GM21619 (cell line): ENCODE measurements around the gene SCN3A.

Source experiments
- ATAC-seq: cut with Tn5 transposase; IDR thresholded peaks from one replicate; pipeline ENCODE4 v1.9.1; 2021; ENCODE audit not compliant: unreplicated experiment

The SCN3A gene

DNA sequence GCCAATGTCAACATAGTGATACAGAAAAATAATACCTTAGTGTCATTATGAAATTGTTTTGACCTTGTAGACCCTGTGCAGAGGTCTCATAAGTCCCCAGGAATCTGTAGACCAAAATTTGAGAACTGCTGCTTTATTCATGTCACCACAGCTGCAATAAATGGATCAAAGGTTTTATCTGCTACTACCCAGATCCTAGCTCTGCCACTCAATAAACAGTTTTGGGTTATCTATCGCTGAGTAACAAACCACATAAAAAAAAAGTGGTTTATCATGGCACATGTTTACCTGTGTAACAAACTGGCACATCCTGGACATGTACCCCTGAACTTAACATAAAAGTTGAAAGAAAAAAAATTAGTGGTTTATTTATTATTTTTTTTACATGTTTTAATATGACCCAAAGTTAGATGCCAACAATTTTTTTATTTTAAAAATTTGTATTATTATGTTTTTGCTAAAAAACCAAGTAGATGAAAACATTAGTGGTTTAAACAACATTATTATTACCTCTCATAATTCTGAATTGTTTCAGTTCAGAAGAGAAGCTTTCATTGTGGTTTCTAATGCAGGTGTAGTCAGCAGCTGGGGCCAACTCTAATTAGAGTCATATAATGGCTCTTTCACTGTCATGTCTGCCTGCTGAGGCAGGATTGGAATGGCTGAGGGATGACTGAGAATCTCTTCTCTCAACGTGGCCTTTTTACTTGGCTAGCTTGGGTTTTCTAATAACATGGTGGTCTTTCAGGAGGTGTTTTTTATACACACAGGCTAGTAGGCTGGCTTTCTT lies 145.2 kb downstream of the SCN3A start:
- no peak for ATAC-seq

DNA sequence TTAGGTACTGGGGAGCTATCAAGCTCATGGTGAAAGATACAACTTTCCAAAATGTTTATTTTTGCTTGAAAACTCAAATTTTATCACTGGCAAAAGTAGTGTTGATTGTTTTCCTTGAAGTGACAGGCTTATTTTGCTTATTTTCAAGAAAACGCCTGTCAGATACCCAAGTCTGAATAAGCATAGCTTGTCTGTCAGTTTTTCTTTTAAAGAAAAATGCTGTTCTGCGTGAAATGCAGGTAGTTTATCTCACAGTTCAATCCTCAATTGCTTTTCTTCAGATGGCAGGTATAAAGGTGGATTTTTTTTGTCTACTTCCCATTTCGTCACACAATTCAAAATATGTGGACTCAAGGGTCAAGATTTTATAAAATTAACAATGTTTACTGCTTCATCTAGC lies 145.9 kb downstream of the SCN3A start:
- ATAC-seq: no peak

DNA sequence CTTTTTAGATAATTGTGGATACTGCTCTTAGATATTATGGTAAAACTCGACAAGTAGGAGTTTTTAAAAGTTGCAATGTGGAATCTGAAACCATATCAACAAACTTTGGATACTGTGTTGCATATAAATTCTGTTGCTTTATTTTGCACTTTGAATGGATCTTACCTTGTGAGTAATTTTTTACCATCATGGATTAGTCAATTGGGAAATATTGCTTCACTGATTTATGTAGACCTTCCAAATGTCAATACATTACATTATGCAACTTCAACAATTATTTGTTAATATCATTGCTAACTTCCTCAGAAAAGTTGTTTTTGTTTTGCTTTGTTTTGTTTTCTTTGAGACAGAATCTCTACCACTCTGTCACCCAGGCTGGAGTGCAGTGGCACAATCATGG lies 146.5 kb downstream of the SCN3A start:
- no peak for ATAC-seq

DNA sequence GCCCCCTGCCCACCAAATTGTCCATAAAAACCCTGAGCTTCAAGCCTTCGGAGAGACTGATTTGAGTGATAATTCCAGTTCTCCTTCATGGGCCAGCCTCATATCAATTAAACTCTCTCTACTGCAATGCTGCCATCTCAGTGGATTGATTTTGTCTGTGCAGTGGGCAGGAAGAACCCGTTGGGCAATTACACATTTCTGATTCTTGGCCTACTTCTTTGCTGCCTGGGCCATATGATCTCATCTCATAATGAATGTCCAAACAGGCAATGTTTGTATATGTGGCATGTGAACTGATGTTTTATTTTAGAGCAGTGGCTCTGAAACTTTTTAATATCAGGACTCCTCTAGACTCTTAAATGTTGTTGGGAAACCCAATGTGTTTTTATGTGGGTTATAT lies 147.3 kb downstream of the SCN3A start:
- no peak for ATAC-seq

DNA sequence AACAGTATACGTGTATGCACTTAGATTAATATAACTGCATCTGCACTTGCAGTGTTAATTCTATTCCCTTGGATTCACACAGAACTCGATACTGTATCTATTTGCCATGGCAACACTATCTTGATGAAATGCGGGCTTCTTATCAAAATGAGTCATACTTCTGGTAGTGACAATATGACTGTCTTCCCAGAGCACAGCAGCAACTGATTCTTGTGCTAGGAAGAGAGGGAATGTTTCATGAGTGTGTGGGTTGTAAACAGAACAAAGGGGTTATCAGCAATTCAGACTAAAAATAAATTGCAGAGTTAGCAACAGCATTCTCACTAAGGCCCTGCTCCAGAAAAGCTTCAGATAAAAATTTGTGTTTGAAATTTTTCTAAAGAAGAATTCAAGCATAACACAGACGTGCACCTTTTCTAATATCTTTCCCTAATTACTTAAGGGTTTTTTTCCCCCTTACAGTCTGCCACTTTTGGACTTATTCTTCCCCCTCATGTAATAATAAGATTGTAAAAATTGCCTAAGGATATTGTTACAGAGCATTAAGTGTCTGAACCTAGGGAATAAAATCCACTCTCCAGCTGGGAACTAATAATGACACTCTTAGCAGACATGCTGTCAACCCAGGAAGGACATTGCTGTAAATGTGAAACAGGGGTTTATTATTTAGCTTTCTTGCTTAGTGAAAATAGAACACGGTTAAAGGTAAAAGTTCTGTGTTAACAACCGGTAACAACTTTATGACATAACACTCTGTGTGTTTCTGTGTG lies 148.6 kb downstream of the SCN3A start:
- no peak for ATAC-seq

DNA sequence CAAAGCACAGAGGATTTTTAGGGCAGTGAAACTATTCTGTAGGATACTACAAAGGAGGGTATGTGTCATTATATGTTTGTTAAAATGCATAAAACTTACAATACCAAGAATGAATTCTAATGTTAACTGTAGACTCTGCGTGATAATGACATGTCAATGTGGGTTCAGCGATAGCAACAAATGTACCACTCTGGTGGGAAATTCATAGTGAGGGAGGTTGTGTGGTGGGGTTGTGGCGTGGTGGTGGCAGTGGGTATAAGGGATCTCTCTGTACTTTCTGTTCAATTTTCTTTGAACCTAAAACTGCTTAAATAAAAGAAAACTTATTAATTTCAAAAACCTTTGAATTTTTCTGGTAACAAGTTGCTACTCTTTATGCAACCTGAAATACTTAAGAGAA lies 149.2 kb downstream of the SCN3A start:
- no peak for ATAC-seq

DNA sequence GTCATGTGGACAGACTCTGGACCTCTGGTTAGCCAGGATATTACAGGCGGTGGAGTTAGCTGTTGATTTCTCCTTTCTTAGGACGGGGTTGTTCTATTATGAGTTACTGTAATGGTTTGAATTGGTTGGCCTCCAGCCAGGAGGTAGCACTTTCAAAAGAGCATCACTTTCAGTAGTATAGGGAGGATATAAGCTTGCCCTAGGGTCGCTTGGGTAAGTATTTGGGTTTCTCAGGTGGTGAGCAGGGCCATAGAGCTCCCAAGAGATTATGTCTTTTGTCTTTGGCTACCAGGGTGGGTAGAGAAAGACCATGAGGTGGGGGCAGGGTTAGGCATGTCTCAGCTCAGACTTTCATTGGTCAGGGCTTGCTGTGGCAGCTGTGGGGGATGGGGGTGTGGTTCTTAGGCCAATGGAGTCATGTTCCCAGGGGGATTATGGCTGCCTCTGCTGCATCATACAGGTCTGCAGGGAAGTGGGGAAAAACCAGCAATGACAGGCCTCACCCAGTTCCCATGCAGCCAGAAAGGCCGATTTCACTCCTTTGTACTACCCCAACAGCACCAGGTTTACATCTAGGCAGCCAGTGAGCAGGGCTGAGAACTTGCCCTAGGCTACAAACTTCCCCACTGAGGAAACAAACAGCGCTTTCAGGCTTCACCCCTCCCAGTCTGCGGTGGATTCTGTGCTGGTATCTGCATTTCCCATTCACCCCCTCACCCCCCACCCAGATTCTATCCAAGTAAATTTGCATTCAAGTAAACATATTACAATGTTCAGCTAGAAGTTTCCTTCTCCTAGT lies 159.1 kb downstream of the SCN3A start:
- no peak for ATAC-seq
